H1 (cell line): ENCODE measurements around the gene POMP.

ENCODE experiments used
- EZH2 ChIP-seq: fragments of 200-600 bp; sonication (generic); IDR thresholded peaks from 2 replicates; pipeline ENCODE4 v1.7.1; 2012; ENCODE audit warnings: low read depth, mild to moderate bottlenecking, moderate library complexity, low read length, inconsistent platforms; ENCODE audit not compliant: severe bottlenecking
- HDAC6 ChIP-seq: IDR thresholded peaks from one replicate; pipeline ENCODE4 v1.7.1; 2012; ENCODE audit warnings: low read depth, mild to moderate bottlenecking, inconsistent platforms, low read length, moderate library complexity
- KDM1A ChIP-seq: fragments of 200-600, 300-600 bp; sonication (generic); IDR thresholded peaks from 2 replicates; pipeline ENCODE4 v1.7.1; 2016; ENCODE audit warnings: mild to moderate bottlenecking, low read length, borderline replicate concordance
- KDM5A ChIP-seq: fragments of 200-600 bp; IDR thresholded peaks from 2 replicates; pipeline ENCODE4 v1.7.1; 2012; ENCODE audit warnings: mild to moderate bottlenecking, low read length, inconsistent platforms, mixed read lengths
- RAD21 ChIP-seq, 2 experiments: IDR thresholded peaks in 1 of 2; conservative IDR thresholded peaks in 1 of 2; 2 replicates each; pipeline ENCODE4 v1.6.1; 2011; ENCODE audit warnings: low read depth in 2 of 2, low read length in 2 of 2, improper control_type of control experiment in 1 of 2, inconsistent platforms in 1 of 2, mild to moderate bottlenecking in 1 of 2, moderate library complexity in 1 of 2
- TEAD4 ChIP-seq: IDR thresholded peaks from 2 replicates; pipeline ENCODE4 v1.6.1; 2012; ENCODE audit warnings: low read depth, low read length, inconsistent platforms, mixed read lengths
- TF ChIP-seq, protein P1 (sequence below), 3 experiments: IDR thresholded peaks; 1 replicate in 2 of 3; 2 replicates in 1 of 3; pipeline versions ENCODE4 v1.5.1 to v1.6.1; 2011; ENCODE audit warnings: low read length in 3 of 3, mild to moderate bottlenecking in 3 of 3, inconsistent platforms in 2 of 3, low read depth in 1 of 3, moderate library complexity in 1 of 3; ENCODE audit not compliant: insufficient read depth in 1 of 3; ENCODE audit errors: control extremely low read depth in 1 of 3

- TF ChIP-seq TEAD4 (no peak), EZH2 (no peak), RAD21 (IDR thresholded peaks at IDR 0.05 in 1 of 2, conservative IDR thresholded peaks at IDR 0.05 in 1 of 2; ENCODE audit: low read depth in 2 of 2, low read length in 2 of 2) (no peak), KDM5A (no peak), KDM1A (no peak), HDAC6 (no peak)
- TF ChIP-seq, protein P1, sequence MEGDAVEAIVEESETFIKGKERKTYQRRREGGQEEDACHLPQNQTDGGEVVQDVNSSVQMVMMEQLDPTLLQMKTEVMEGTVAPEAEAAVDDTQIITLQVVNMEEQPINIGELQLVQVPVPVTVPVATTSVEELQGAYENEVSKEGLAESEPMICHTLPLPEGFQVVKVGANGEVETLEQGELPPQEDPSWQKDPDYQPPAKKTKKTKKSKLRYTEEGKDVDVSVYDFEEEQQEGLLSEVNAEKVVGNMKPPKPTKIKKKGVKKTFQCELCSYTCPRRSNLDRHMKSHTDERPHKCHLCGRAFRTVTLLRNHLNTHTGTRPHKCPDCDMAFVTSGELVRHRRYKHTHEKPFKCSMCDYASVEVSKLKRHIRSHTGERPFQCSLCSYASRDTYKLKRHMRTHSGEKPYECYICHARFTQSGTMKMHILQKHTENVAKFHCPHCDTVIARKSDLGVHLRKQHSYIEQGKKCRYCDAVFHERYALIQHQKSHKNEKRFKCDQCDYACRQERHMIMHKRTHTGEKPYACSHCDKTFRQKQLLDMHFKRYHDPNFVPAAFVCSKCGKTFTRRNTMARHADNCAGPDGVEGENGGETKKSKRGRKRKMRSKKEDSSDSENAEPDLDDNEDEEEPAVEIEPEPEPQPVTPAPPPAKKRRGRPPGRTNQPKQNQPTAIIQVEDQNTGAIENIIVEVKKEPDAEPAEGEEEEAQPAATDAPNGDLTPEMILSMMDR (IDR thresholded peaks at IDR 0.05; ENCODE audit: control extremely low read depth in 1 of 3, insufficient read depth in 1 of 3, low read depth in 1 of 3, low read length in 3 of 3) = no peak
Measured at GRCh38 chr13:28641600-28641926, 17.4 kb upstream of the POMP start.
